Osteocyte (in vitro differentiated cells): Measurements from ENCODE around the gene PRKN. TPM values are rescaled to one million over a fixed set of nuclear protein-coding genes. Genes with fewer than 3 reads are reported as not detected.
A peak's percentile ranks its signal among the peaks of the same experiment; 100 is the strongest.

Experiments
- DNase-seq: peaks from one replicate; pipeline ENCODE4 v3.0.0; 2021; ENCODE audit warnings: mixed read lengths; ENCODE audit not compliant: unreplicated experiment; ENCODE audit errors: extremely low spot score
- H3K27ac Mint-ChIP-seq: one replicate; pipeline ENCODE4 v1.8.0; 2021; ENCODE audit warnings: mild to moderate bottlenecking, mixed read lengths; ENCODE audit not compliant: unreplicated experiment
- H3K27me3 Mint-ChIP-seq: one replicate; pipeline ENCODE4 v1.8.0; 2021; ENCODE audit warnings: mixed read lengths; ENCODE audit not compliant: unreplicated experiment
- H3K36me3 Mint-ChIP-seq: one replicate; pipeline ENCODE4 v1.8.0; 2021; ENCODE audit warnings: mixed read lengths; ENCODE audit not compliant: unreplicated experiment
- H3K4me1 Mint-ChIP-seq: one replicate; pipeline ENCODE4 v1.8.0; 2021; ENCODE audit warnings: mixed read lengths; ENCODE audit not compliant: unreplicated experiment
- H3K4me3 Mint-ChIP-seq: one replicate; pipeline ENCODE4 v1.8.0; 2021; ENCODE audit warnings: mild to moderate bottlenecking, moderate library complexity, mixed read lengths; ENCODE audit not compliant: unreplicated experiment
- H3K9me3 Mint-ChIP-seq: one replicate; pipeline ENCODE4 v1.8.0; 2021; ENCODE audit warnings: mixed read lengths; ENCODE audit not compliant: unreplicated experiment
- total RNA-seq: library from RNA; stranded (reverse); gene quantifications from 2 replicates; pipeline ENCODE4 v1.2.1, GENCODE V29; 2021
- TF ChIP-seq, protein P1 (sequence below): fragments of 200-600 bp; sonication (generic); IDR thresholded peaks from 2 replicates; pipeline ENCODE4 v1.5.0; 2021; ENCODE audit warnings: antibody characterized with exemption, mild to moderate bottlenecking, moderate library complexity

The PRKN gene
- total RNA-seq, 1 donor from 2014 or later: 13.4 TPM

DNA sequence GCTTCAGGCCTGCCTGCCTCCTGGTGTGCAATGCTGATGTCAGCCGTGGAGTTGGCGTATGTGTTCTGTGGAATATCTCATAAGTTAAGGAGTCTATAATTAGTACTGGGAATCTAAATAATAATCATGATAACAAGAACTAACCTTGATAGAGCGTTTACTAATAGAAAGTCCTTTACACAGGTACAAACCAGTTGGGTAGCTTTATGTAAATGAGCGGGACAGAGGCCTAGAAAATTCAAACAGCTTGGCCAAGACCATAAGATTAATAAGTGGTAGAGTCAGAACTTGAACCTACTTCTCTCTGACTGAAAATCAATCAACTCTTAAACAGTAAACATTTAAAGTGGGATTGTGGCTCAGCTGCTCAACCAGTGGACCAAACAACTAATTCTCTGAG is 882.8 kb downstream of the PRKN start:
- no peaks in the 10 kb centered on the region for H3K27me3 Mint-ChIP-seq

DNA sequence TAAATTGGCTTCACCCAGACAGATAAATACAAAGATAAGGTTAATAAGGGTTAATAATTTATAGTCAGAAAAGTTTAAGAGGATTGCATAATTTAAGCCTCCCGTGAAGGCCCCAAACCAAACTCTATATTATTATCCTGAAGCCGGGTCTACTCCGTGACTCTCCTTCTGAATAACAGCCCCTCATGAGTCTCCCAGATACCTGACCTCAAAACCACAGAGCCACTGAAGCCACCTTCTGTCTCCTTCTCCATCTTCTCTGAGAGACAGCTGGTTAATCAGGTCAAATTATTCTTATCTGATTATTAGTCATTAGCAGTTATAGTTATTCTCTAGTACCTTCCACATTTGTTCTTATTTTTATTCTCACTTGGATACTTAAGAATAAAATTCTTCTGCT is 884.5 kb downstream of the PRKN start:
- Mint-ChIP-seq H3K4me1 (peaks cover 9% of the 10 kb centered on the region), H3K27me3 (no peaks in the 10 kb centered on the region)

More for the DNA sequence above, 882.8 kb downstream of the PRKN start:
- Mint-ChIP-seq H3K27ac (no peak overlapping the region), H3K4me1 (peaks cover 7% of the 10 kb centered on the region), H3K4me3 (no peak overlapping the region), H3K9me3 (no peaks in the 10 kb centered on the region), H3K36me3 (no peaks in the 10 kb centered on the region)
- TF ChIP-seq, protein P1, sequence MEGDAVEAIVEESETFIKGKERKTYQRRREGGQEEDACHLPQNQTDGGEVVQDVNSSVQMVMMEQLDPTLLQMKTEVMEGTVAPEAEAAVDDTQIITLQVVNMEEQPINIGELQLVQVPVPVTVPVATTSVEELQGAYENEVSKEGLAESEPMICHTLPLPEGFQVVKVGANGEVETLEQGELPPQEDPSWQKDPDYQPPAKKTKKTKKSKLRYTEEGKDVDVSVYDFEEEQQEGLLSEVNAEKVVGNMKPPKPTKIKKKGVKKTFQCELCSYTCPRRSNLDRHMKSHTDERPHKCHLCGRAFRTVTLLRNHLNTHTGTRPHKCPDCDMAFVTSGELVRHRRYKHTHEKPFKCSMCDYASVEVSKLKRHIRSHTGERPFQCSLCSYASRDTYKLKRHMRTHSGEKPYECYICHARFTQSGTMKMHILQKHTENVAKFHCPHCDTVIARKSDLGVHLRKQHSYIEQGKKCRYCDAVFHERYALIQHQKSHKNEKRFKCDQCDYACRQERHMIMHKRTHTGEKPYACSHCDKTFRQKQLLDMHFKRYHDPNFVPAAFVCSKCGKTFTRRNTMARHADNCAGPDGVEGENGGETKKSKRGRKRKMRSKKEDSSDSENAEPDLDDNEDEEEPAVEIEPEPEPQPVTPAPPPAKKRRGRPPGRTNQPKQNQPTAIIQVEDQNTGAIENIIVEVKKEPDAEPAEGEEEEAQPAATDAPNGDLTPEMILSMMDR: no peak
- no peak for DNase-seq

DNA sequence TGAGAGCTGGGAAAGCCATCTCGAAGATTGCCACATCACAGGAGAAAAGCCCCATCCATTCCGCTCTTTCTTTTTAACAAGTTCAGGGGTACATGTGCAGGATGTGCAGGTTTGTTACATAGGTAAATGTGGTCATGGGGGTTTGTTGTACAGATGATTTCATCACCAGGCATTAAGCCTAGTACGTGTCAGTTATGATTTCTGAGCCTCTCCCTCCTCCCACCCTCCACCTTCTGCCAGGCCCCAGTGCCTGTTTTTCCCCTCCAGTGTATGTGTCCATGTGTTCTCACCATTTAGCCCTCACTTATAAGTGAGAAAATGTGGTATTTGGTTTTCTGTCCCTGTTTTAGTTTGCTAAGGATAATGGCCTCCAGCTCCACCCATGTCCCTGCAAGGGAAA is 887.2 kb downstream of the PRKN start:
- Mint-ChIP-seq H3K36me3 (peaks cover 4% of the 10 kb centered on the region), H3K4me1 (peaks cover 34% of the 10 kb centered on the region), H3K27me3 (no peaks in the 10 kb centered on the region), H3K9me3 (no peaks in the 10 kb centered on the region), H3K4me3 (no peak overlapping the region), H3K27ac (no peak overlapping the region)
- DNase-seq: no peak
- TF ChIP-seq, protein P1: no peak

More for the DNA sequence above, 884.5 kb downstream of the PRKN start:
- no peak for DNase-seq
- TF ChIP-seq, protein P1: no peak
- Mint-ChIP-seq H3K36me3 (peaks cover 4% of the 10 kb centered on the region), H3K4me3 (no peak overlapping the region), H3K9me3 (no peaks in the 10 kb centered on the region), H3K27ac (no peak overlapping the region)

DNA sequence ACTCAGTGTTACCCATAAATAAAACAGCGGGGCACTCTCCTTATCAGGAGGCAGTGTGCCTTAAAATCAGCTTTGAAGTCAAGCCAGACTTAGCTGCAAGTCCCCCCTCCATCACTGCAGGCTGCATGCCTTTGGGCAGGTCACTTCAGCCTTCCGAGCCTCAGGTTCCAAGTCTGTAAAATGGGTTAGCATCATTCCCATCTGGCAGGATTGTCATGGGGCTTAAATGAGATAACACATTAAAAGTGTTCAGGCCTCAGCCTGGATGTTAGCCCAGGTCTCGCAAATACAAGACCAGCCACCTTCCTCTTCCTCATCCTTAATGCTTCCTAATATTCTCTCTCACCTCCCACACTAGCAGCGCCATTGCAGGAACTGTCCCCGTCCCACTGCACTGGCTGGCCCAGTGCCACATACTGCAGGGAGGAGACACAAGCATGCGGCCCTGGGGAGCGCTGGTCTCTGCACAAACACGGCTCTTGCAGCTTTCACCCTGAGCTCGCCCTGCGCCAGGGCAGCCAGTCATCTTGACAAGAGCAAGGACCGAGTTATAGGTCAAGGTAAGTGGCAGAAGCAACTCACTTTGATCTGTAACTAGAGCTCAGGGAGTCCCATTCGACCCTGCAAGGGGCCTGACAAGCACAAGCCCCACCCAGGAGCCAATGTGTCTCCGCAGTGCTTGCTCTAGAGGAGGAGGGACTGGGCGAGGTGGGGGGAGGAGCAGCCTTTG is 889.1 kb downstream of the PRKN start:
- no peak for DNase-seq
- H3K27me3 Mint-ChIP-seq: no peaks in the 10 kb centered on the region
- H3K4me1 Mint-ChIP-seq: peaks cover 42% of the 10 kb centered on the region
- H3K9me3 Mint-ChIP-seq: no peaks in the 10 kb centered on the region
- H3K36me3 Mint-ChIP-seq: peaks cover 4% of the 10 kb centered on the region
- no peak overlapping the region for H3K4me3 Mint-ChIP-seq
- TF ChIP-seq, protein P1: no peak
- H3K27ac Mint-ChIP-seq: peak overlapping the region; percentile 69

DNA sequence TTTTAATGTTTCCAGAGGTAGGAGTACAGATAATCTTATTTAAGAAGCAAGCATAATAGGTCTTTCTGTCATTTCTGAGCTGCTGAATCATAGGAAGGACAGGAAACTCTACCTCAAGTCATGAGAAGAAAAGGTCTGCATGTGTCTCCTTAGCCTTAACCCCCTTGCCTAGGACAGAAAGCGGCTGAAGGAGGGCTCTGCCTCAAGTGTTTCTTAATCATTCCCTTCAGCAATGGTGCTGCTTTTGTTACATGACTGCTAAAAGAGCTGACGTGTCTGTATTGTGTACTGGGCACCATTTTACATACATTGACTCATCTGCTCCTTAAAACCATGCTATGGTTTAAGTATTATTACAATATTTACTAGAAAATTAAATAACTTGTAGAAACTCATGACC is 889.7 kb downstream of the PRKN start:
- H3K27ac Mint-ChIP-seq: no peak overlapping the region
- DNase-seq: no peak

More for the DNA sequence above, 889.7 kb downstream of the PRKN start:
- H3K27me3 Mint-ChIP-seq: no peaks in the 10 kb centered on the region
- peaks cover 42% of the 10 kb centered on the region for H3K4me1 Mint-ChIP-seq
- TF ChIP-seq, protein P1: no peak
- H3K4me3 Mint-ChIP-seq: no peak overlapping the region
- H3K9me3 Mint-ChIP-seq: no peaks in the 10 kb centered on the region
- peaks cover 4% of the 10 kb centered on the region for H3K36me3 Mint-ChIP-seq
